Measurements from ENCODE around the gene NPRL2.

The NPRL2 gene

GRCh38 chr3:50350527-50351322 lies at the start of gene NPRL2, which contains the start of gene CYB561D2:
TSS of gene NPRL2 (minus strand) at chr3:50350775. CDS start at chr3:50350652, 123 bp downstream.
TSS of gene CYB561D2 (plus strand) at chr3:50350862. CDS start at chr3:50351434, 572 bp downstream.
- DNase-seq, result peak; percentile 84

GRCh38 chr3:50396502-50396901 lies 45.9 kb upstream of the NPRL2 start:
- DNase-seq, result no peak

GRCh38 chr3:50395070-50395860 lies 44.7 kb upstream of the NPRL2 start:
- no peak for DNase-seq

- DNase-seq, result no peak
These were observed 42.5 kb upstream of the NPRL2 start for GRCh38 chr3:50393061-50393460.

- DNase-seq, result no peak
These were observed 41.6 kb upstream of the NPRL2 start for GRCh38 chr3:50392101-50392715.

- no peak for DNase-seq
These were observed 40.1 kb upstream of the NPRL2 start for GRCh38 chr3:50390508-50391224.

- no peak for DNase-seq
These were observed 38.8 kb upstream of the NPRL2 start for GRCh38 chr3:50389414-50389767.

GRCh38 chr3:50388720-50389413 lies 38.3 kb upstream of the NPRL2 start:
- DNase-seq, result no peak

GRCh38 chr3:50388016-50388719 lies 37.6 kb upstream of the NPRL2 start:
- DNase-seq, result peak; percentile 29

GRCh38 chr3:50385754-50386153 lies 35.2 kb upstream of the NPRL2 start:
- DNase-seq, result no peak

GRCh38 chr3:50383750-50384149 lies 33.2 kb upstream of the NPRL2 start:
- DNase-seq, result no peak

- DNase-seq, result no peak
These were observed 32.1 kb upstream of the NPRL2 start for GRCh38 chr3:50382722-50383121.

GRCh38 chr3:50381383-50381782 lies 30.8 kb upstream of the NPRL2 start:
- peak; percentile 88 for DNase-seq

- peak; percentile 48 for DNase-seq
These were observed 30.0 kb upstream of the NPRL2 start for GRCh38 chr3:50380405-50381085.

- DNase-seq, result no peak
These were observed 28.2 kb upstream of the NPRL2 start for GRCh38 chr3:50378757-50379156.

- no peak for DNase-seq
These were observed 27.4 kb upstream of the NPRL2 start for GRCh38 chr3:50378024-50378423.

- no peak for DNase-seq
These were observed 24.8 kb upstream of the NPRL2 start for GRCh38 chr3:50375258-50375931.

- no peak for DNase-seq
These were observed 24.0 kb upstream of the NPRL2 start for GRCh38 chr3:50374363-50375257.
